Adrenal gland (tissue), 12 donors: ENCODE data around the gene SAMD4A. TPM values are rescaled to one million over a fixed set of nuclear protein-coding genes. Genes with fewer than 3 reads are reported as not detected.

Experiments
- DNase-seq, 7 donors: peaks; one replicate each; pipeline ENCODE4 v3.0.0-alpha.2; 2019 to 2020
- H3K27ac ChIP-seq, 5 donors: fragments of 200-600 bp; sonication (generic) in 4 of 5; 1 replicate in 3 of 5; 2 replicates in 2 of 5; pipeline versions ENCODE4 v1.5.1 to v1.8.0; 2016 to 2020; ENCODE audit warnings: mild to moderate bottlenecking in 1 of 5
- H3K27me3 ChIP-seq: fragments of 200-600 bp; 2 replicates; pipeline ENCODE4 v1.8.0; 2021
- H3K36me3 ChIP-seq, 2 donors: fragments of 200-600 bp; replicated peaks in 1 of 2; 1 replicate in 1 of 2; 2 replicates in 1 of 2; pipeline versions ENCODE4 v1.5.1 to v1.8.0; 2018 to 2022
- H3K4me1 ChIP-seq, 2 donors: fragments of 200-600 bp; replicated peaks in 1 of 2; 1 replicate in 1 of 2; 2 replicates in 1 of 2; pipeline versions ENCODE4 v1.5.1 to v1.8.0; 2018 to 2021
- H3K4me3 ChIP-seq, 4 donors: fragments of 200-600 bp; sonication (generic) in 3 of 4; one replicate each; pipeline ENCODE4 v1.5.1; 2016 to 2018
- H3K9me3 ChIP-seq, 3 donors: fragments of 200-600 bp; sonication (generic) in 1 of 3; replicated peaks in 1 of 3; 1 replicate in 2 of 3; 2 replicates in 1 of 3; pipeline versions ENCODE4 v1.5.1 to v1.8.0; 2016 to 2021
- CTCF ChIP-seq, 6 experiments: fragments of 450-650 bp in 4 of 6; fragments of 200-600 bp in 2 of 6; sonication (generic) in 1 of 6; IDR thresholded peaks; 1 replicate in 5 of 6; 2 replicates in 1 of 6; pipeline versions ENCODE4 v1.5.1 to v1.8.0; 2016 to 2021; ENCODE audit warnings: antibody characterized with exemption in 6 of 6, mild to moderate bottlenecking in 2 of 6, moderate library complexity in 1 of 6
- POLR2A ChIP-seq, 2 donors: fragments of 450-650 bp; IDR thresholded peaks; one replicate each; pipeline ENCODE4 v1.6.1; 2017; ENCODE audit warnings: antibody characterized with exemption in 2 of 2, mild to moderate bottlenecking in 2 of 2, moderate library complexity in 1 of 2
- WGBS, 4 donors: extraction: QIAGEN DNeasy Blood & Tissue Kit in 2 of 4; methylation state at CpG; one replicate each; pipeline versions ENCODE4 v1.1.5 to v1.1.7; 2013 to 2017; 5-methylcytosine and 5-hydroxymethylcytosine counted together
- intact Hi-C, 2 donors: fragments of 100-400 bp; cut with DNase I; formaldehyde crosslinking; loops; one replicate each; pipeline versions ENCODE4 v1.14.1 to v1.15.0; 2022 to 2023
- polyA plus RNA-seq, 3 donors: library from polyadenylated mRNA; stranded (reverse); fragments of 200-250 nt in 2 of 3; fragments of 350-450 nt in 1 of 3; fragmentation: Illumina TruSeq in 1 of 3; extraction: RNeasy Lipid Tissue Mini Kit (QIAGEN cat#74804) in 1 of 3; gene quantifications; one replicate each; pipeline ENCODE4 v1.2.3, GENCODE V29; 2013 to 2014
- total RNA-seq, 9 donors: library from RNA; depleted of rRNA in 4 of 9; stranded (reverse); fragments of >200 nt in 4 of 9; fragments of 120-200 nt in 1 of 9; fragmentation: NEBNext Ultra II Directional in 1 of 9; extraction: Animal tissue kit (Norgen Biotek cat#: 25700) in 1 of 9; gene quantifications; one replicate each; pipeline versions ENCODE4 v1.1.0 to v1.2.4, GENCODE V29; 2013 to 2023
- donor health status: healthy with polysubstance abuse.
- donor health status: Bipolar disorder and iron deficiency.
- donor health status: DM: yes; HTN: yes; CAD: no.
- donor health status: DM: no; HTN: no; CAD: no.
- donor health status: DM: no; HTN: no; CAD: no.
- donor health status: DM: yes; HTN: yes; CAD: no.

Gene SAMD4A
- total and polyA plus RNA-seq, 12 donors: 2.2 to 13.2 (median 8.3) TPM

DNA sequence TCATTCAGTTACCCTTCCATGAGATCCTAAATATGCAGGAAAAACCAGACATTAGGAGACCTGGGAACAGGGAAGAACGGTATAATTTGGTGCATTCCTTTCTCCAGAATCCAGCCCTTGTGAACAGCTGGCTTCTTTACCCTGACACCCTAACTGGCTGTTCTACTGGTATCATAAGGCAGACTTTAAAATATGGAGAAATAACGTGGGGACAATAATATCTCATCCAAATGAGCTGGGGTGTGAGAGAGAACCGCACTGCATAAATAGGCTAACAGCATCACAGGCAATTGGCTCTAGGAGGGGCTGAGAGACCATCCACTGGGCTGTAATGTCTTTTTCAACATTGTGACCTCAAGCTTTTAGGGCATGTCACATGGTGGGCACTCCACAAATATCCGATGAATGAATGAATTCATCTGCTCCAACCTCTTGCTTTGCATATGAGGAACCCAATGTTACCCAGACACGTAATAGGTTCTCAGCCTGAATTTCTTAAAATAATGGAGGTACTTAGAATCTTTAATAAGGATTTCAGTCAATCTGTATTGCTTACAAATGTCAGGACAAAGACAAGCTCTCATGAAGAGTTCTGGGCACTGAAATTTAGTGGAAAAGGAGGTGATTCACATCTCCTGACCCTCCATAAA, 157.9 kb downstream of the SAMD4A start:
- no peaks in the 10 kb centered on the region for H3K9me3 ChIP-seq
- TF ChIP-seq POLR2A (IDR thresholded peaks at IDR 0.05) (no peak), CTCF (IDR thresholded peaks at IDR 0.05) (no peak)
- 91 to 95% (median 91%) methylated on average over 5 of the region's 5 CpGs for WGBS, 4 donors
- no peaks in the 10 kb centered on the region for H3K27me3 ChIP-seq
- H3K4me3 ChIP-seq: no peak overlapping the region
- H3K36me3 ChIP-seq: no peaks in the 10 kb centered on the region
- DNase-seq: no peak
- no peak overlapping the region for H3K27ac ChIP-seq
- H3K4me1 ChIP-seq: peaks cover 0 to 3% of the 10 kb centered on the region in 2 donors
- intact Hi-C loops: no loop called here

GRCh38 chr14:54725998-54726397, 159.1 kb downstream of the SAMD4A start:
- Histone ChIP-seq H3K27me3 (no peaks in the 10 kb centered on the region), H3K9me3 (no peaks in the 10 kb centered on the region), H3K27ac (no peak overlapping the region), H3K36me3 (no peaks in the 10 kb centered on the region), H3K4me3 (no peak overlapping the region), H3K4me1 (peaks cover 8 to 13% of the 10 kb centered on the region in 2 donors)
- no peak for TF ChIP-seq POLR2A (IDR thresholded peaks at IDR 0.05)
- no peak for TF ChIP-seq CTCF (IDR thresholded peaks at IDR 0.05)
- intact Hi-C loops: no loop called here
- no peak for DNase-seq

- no peaks in the 10 kb centered on the region for H3K36me3 ChIP-seq
- H3K4me1 ChIP-seq: peaks cover 8 to 17% of the 10 kb centered on the region in 2 donors
- WGBS, 4 donors: 78 to 91% (median 85%) methylated on average over 7 of the region's 7 CpGs
- no peak overlapping the region for H3K4me3 ChIP-seq
- no peaks in the 10 kb centered on the region for H3K9me3 ChIP-seq
- DNase-seq: no peak
- no peaks in the 10 kb centered on the region for H3K27me3 ChIP-seq
- no peak for TF ChIP-seq CTCF (IDR thresholded peaks at IDR 0.05)
- TF ChIP-seq POLR2A (IDR thresholded peaks at IDR 0.05): no peak
- H3K27ac ChIP-seq: no peak overlapping the region
- intact Hi-C loops: no loop called here
Observed at GRCh38 chr14:54727929-54728328, 161.0 kb downstream of the SAMD4A start.

DNA sequence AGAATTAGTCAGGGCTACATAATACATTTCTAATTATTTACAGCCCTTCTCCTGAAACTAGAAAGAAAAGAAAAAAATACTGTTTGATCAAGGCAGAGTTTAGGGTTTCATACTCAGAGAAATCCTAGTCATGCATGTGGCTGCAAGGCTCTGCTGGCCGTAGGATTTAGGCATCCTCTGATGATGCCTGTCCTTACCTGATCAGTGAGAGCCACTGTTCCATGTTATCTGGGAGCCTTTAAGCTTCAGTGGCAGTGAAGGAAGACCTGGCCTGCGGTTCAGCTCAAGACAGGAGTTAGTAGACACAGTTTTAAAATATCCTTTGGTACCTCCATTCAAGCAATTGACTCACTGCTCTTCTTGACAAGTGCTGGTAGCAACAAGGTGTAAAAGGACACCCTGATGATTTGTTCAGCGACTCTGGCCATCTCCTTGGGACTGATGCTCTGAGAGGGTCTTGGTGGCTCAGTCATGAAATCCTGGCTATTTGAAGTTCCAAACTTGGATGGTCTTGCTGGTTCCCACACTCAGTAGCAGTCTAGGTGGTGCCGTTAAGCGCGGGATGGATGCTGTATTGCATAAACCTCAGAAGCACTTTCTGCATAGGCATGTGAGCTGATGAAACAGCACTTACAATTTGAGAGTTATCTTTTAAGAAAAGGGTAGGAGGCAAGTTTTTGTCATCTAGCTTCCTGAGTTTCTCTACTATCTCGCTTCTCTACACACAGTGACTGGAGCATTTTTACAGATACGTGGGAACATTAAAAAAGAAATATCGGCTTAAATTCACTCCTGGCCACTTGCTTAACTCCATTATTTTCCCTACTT, 162.0 kb downstream of the SAMD4A start:
- H3K27me3 ChIP-seq: no peaks in the 10 kb centered on the region
- no peaks in the 10 kb centered on the region for H3K36me3 ChIP-seq
- no peak for TF ChIP-seq CTCF (IDR thresholded peaks at IDR 0.05)
- no peak for TF ChIP-seq POLR2A (IDR thresholded peaks at IDR 0.05)
- DNase-seq: no peak
- peaks cover 8 to 17% of the 10 kb centered on the region in 2 donors for H3K4me1 ChIP-seq
- intact Hi-C loops: no loop called here
- H3K9me3 ChIP-seq: no peaks in the 10 kb centered on the region
- WGBS, 4 donors: 91 to 96% (median 94%) methylated on average over 8 to 9 of the region's 9 CpGs
- H3K27ac ChIP-seq: no peak overlapping the region
- no peak overlapping the region for H3K4me3 ChIP-seq
